Mesothelial cell of epicardium (in vitro differentiated cells): ENCODE measurements around the gene FMO5. TPM values are rescaled to one million over a fixed set of nuclear protein-coding genes. Genes with fewer than 3 reads are reported as not detected.

Source experiments
- DNase-seq, 2 experiments: peaks; one replicate each; pipeline ENCODE4 v3.0.0; 2021; ENCODE audit warnings: low spot score in 2 of 2; ENCODE audit not compliant: unreplicated experiment in 2 of 2
- H3K27ac Mint-ChIP-seq: 2 replicates; pipeline ENCODE4 v1.8.0; 2021; ENCODE audit warnings: mixed read lengths
- H3K27me3 Mint-ChIP-seq: 2 replicates; pipeline ENCODE4 v1.8.0; 2021; ENCODE audit warnings: low read depth, mixed read lengths
- H3K36me3 Mint-ChIP-seq: 2 replicates; pipeline ENCODE4 v1.8.0; 2021; ENCODE audit warnings: mixed read lengths
- H3K4me1 Mint-ChIP-seq: 2 replicates; pipeline ENCODE4 v1.8.0; 2021; ENCODE audit warnings: mixed read lengths
- H3K4me3 Mint-ChIP-seq: 2 replicates; pipeline ENCODE4 v1.8.0; 2021; ENCODE audit warnings: mild to moderate bottlenecking, moderate library complexity, mixed read lengths
- H3K9me3 Mint-ChIP-seq: 2 replicates; pipeline ENCODE4 v1.8.0; 2021; ENCODE audit warnings: mixed read lengths
- total RNA-seq: library from RNA; stranded (reverse); gene quantifications from 3 replicates; pipeline ENCODE4 v1.2.1, GENCODE V29; 2021
- TF ChIP-seq, protein P1 (sequence below): fragments of 200-600 bp; sonication (generic); IDR thresholded peaks from one replicate; pipeline ENCODE4 v1.5.0; 2021; ENCODE audit warnings: antibody characterized with exemption; ENCODE audit not compliant: unreplicated experiment

FMO5 gene
- total RNA-seq, 1 donor from 2014 or later: 1.7 TPM

DNA sequence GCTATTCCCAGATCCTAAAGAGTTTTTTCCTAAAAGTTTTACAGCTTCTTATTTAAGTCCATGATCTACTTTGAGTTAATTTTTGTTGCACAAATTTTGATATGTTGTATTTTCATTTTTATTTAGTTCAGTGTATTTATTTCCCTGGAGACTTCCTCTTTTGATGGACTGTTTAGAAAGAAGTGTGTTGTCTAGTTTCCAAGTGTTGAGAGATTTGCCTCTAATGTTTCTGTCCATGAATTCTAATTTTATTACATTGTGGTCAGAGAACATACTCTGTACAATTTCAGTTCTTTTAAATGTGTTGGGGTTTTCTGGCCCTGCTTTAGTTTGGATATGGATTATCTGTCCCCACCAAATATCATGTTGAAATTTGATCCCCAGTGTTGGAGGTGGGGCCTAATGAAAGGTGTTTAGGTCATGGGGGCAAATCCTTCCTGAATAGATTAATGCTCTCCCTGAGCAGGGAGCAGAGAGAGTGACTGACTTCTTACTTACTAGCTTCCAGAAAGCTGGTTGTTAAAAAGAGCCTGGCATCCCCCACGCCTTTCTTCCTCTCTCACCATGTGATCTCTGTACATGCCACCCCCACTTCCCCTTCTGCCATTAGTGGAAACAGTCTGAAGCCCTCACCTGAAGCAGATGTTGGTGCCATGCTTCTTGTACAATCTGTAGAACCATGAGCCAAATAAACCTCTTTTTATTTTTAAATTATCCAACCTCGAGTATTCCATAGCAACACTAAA lies 21.9 kb upstream of the FMO5 start:
- no peak overlapping the region for H3K4me3 Mint-ChIP-seq
- H3K9me3 Mint-ChIP-seq: no peaks in the 10 kb centered on the region
- no peak for DNase-seq
- H3K27ac Mint-ChIP-seq: peak overlapping the region; percentile 76
- H3K4me1 Mint-ChIP-seq: peaks cover 33% of the 10 kb centered on the region
- no peaks in the 10 kb centered on the region for H3K27me3 Mint-ChIP-seq
- no peaks in the 10 kb centered on the region for H3K36me3 Mint-ChIP-seq
- TF ChIP-seq, protein P1, sequence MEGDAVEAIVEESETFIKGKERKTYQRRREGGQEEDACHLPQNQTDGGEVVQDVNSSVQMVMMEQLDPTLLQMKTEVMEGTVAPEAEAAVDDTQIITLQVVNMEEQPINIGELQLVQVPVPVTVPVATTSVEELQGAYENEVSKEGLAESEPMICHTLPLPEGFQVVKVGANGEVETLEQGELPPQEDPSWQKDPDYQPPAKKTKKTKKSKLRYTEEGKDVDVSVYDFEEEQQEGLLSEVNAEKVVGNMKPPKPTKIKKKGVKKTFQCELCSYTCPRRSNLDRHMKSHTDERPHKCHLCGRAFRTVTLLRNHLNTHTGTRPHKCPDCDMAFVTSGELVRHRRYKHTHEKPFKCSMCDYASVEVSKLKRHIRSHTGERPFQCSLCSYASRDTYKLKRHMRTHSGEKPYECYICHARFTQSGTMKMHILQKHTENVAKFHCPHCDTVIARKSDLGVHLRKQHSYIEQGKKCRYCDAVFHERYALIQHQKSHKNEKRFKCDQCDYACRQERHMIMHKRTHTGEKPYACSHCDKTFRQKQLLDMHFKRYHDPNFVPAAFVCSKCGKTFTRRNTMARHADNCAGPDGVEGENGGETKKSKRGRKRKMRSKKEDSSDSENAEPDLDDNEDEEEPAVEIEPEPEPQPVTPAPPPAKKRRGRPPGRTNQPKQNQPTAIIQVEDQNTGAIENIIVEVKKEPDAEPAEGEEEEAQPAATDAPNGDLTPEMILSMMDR: no peak

DNA sequence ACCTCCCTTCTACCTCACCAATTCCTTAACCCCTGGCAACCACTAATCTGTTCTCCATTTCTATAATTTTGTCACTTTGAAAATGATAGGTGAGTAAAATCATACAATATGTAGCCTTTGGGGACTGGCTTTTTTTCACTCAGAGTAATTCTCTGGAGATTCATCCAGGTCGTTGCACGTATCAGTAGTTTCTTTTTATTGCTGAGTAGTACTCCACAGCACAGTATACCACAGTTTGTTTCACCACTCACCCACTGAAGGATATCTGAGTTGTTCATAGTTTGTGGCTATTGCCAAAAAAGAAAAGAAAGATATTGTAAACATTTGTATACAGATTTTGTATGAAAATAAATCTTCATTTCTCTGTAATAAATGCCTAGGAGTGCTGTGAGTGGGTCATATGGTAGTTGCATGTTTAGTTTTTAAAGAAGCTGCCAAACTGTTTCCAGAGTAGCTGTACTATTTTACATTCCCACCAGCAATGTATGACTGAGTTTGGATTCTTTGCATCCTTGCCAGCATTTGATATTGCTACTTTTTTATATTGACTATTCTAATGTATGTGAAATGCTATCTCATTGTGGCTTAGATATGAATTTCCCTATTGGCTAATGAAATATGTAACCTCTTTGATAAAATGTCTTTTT lies 21.0 kb upstream of the FMO5 start:
- Mint-ChIP-seq H3K36me3 (no peaks in the 10 kb centered on the region), H3K4me3 (no peak overlapping the region), H3K27me3 (no peaks in the 10 kb centered on the region), H3K9me3 (no peaks in the 10 kb centered on the region), H3K27ac (no peak overlapping the region), H3K4me1 (peaks cover 39% of the 10 kb centered on the region)
- DNase-seq: no peak
- TF ChIP-seq, protein P1: no peak

DNA sequence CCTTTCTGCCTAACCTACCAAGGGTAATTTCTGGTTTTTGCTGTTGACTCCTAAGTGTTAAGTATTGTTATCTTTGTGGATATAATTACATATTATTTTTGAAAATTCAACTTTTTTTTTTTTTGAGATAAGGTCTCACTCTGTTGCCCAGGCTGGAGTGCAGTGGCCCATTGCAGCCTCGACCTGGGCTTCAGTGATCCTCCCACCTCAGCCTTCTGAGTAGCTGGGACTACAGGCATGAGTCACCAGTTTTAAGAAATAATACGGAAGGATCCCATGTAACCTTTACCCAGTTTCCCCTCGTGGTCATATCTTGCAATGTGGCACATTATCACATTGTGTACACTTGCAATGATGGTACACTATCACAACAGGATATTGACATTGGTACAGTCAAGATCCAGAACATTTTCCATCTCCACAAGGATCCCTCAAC lies 20.5 kb upstream of the FMO5 start:
- no peak for DNase-seq
- Mint-ChIP-seq H3K27ac (no peak overlapping the region), H3K4me3 (no peak overlapping the region), H3K4me1 (peaks cover 44% of the 10 kb centered on the region), H3K36me3 (no peaks in the 10 kb centered on the region), H3K9me3 (no peaks in the 10 kb centered on the region), H3K27me3 (no peaks in the 10 kb centered on the region)
- TF ChIP-seq, protein P1: no peak

DNA sequence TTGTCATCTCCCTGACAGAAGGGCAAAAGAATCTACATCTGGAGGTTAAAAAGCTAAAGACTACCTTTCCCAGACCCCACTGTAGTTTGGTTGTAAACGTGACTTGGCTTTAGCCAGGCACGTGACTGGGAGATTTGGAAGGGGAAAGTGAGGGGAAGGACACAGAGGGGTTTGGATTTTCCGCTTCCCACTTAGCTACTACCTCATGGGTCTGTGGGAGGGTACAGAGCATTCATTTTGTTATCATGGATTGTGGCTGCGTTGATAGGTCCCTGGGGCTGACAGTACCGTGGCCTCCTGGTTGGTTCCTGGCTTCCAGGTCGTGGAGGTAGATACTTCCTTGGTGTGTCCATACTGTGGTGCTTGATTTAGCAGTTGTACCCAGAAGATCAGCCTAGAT lies 20.0 kb upstream of the FMO5 start:
- Mint-ChIP-seq H3K27me3 (no peaks in the 10 kb centered on the region), H3K27ac (peak overlapping the region; percentile 2), H3K4me1 (peaks cover 48% of the 10 kb centered on the region), H3K36me3 (no peaks in the 10 kb centered on the region), H3K9me3 (no peaks in the 10 kb centered on the region), H3K4me3 (no peak overlapping the region)
- no peak for DNase-seq
- TF ChIP-seq, protein P1: no peak

DNA sequence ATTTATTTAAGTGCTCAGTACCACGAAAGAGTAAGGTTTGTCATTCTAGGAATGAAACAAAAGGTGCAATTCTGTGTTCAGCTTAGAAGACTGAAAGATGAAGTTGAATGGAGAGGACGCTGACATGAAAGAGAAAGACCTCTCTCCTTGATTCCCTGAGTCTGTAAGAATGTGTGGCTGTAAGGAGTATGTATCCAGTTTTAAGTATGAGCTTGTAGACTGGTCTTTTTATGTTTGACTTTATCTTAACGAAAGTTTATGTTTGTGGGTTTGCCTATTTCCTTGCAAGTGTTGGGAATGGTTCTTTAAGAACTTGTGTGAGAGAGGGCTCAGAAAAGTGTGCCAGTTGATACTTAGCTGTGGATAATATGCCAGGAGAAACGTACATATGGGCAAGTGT lies 18.7 kb upstream of the FMO5 start:
- Mint-ChIP-seq H3K27me3 (no peaks in the 10 kb centered on the region), H3K27ac (peak overlapping the region; percentile 19), H3K36me3 (no peaks in the 10 kb centered on the region), H3K9me3 (no peaks in the 10 kb centered on the region), H3K4me1 (peaks cover 45% of the 10 kb centered on the region), H3K4me3 (peak overlapping the region; percentile 89)
- DNase-seq: no peak
- TF ChIP-seq, protein P1: no peak
